Activated naive CD8-positive, alpha-beta T cell treated with anti-CD3 and anti-CD28 coated beads, Interleukin-2, amount 50 U/mL, for 24 hours (primary cell): Measurements from ENCODE around the gene CDR2L.

Experiments
- ATAC-seq: fragments of 150-1000 bp; cut with Tn5 transposase; one replicate; pipeline ENCODE4 v1.10.0; 2021
- DNase-seq: peaks from one replicate; pipeline ENCODE4 v3.0.0; 2021
- H3K27ac Mint-ChIP-seq: one replicate; pipeline ENCODE4 v1.8.0; 2021; ENCODE audit warnings: mild to moderate bottlenecking, mixed read lengths
- H3K27me3 Mint-ChIP-seq: one replicate; pipeline ENCODE4 v1.8.0; 2021; ENCODE audit warnings: mixed read lengths
- H3K36me3 Mint-ChIP-seq: one replicate; pipeline ENCODE4 v1.8.0; 2021; ENCODE audit warnings: low read depth, mixed read lengths
- H3K4me1 Mint-ChIP-seq: one replicate; pipeline ENCODE4 v1.8.0; 2021; ENCODE audit warnings: mixed read lengths
- H3K4me3 Mint-ChIP-seq: one replicate; pipeline ENCODE4 v1.8.0; 2021; ENCODE audit warnings: mild to moderate bottlenecking, moderate library complexity, mixed read lengths
- H3K9me3 Mint-ChIP-seq: one replicate; pipeline ENCODE4 v1.8.0; 2021; ENCODE audit warnings: mixed read lengths

The CDR2L gene

DNA sequence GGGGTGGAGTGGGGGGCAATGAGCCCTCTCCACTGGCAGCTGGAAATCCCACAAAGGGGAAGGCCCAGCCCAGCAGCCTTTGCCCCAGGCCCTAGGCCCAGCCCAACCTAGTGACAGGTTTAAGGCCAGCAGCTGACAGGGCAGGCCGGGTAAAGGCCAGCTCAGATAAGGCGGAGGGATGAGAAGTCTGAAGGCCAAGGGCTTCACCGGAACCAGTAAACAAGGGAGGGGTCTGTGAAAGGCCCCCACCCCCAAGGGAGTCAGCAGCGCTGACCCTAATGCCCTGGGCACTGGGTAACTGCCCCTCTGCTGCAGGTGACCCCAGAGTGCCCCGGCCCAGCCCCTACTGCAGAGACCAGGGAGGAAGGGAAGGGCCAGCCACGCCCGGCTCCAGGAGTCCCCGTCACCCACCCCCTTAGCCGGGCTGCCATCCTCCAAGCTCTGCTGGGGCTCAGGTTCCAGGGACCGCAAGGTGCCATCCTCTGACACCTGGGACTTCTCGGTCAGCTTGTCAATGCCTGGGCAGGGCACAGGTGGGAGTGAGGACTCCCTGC, 34.2 kb upstream of the CDR2L start:
- ATAC-seq (no peak), DNase-seq (no peak)
- Mint-ChIP-seq H3K4me1 (no peaks in the 10 kb centered on the region), H3K36me3 (no peaks in the 10 kb centered on the region), H3K27me3 (no peaks in the 10 kb centered on the region), H3K9me3 (no peaks in the 10 kb centered on the region), H3K4me3 (no peak overlapping the region), H3K27ac (no peak overlapping the region)

DNA sequence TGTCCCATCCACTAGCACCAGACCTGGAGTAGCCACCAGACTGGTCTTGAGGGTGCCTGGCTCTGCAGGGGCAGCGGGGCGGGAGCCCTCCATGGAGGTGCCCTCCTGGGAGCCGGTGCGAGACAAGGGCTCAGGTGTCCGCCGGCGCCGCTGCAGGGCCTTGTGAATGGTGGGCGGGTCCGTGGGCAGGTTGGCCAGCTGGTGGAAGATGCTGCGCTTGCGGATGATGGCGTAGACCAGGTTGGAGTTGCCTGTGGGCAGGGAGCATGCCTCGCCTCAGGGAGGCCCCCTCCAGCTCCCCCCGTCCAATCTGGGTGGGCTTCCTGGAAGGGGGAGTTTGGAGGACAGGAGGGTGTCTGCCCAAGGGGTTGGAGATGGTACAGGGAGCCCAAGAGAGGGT, 33.3 kb upstream of the CDR2L start:
- DNase-seq, result no peak
- Mint-ChIP-seq H3K4me1 (no peaks in the 10 kb centered on the region), H3K27ac (no peak overlapping the region), H3K27me3 (no peaks in the 10 kb centered on the region), H3K9me3 (no peaks in the 10 kb centered on the region), H3K4me3 (no peak overlapping the region), H3K36me3 (no peaks in the 10 kb centered on the region)
- no peak for ATAC-seq

DNA sequence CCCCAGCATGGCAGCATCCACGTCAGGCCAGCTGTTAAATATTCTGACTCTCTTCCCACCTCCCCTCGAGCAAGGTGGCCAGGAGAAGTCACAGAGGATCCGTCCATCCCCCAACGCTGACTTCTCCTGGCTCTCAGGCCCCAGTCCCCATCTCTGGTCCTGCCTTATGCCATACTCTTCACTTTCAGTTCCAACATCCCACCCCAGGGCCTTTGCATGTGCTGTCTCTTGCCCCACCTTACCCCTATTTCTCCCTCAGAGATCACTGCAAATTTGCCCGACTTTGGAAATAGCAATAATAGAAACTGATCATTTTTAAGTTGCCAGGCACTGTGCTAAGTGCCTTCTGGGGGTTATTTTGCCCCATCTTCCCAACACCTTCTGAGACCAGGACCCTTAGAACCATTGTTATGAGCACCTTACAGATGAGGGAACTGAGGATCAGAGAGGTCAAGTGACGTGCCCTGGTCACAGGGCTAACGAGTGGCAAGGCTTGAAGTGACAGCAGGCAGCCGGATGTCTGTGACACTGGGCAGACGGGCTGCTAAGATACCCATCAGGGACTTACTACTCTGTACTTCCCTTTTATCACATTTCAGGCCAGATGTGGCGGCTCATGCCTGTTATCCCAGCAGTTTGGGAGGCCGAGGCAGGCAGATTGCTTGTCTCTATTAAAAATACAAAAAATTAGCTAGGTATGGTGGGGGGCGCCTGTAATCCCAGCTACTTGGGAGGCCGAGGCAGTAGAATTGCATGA, 32.6 kb upstream of the CDR2L start:
- H3K36me3 Mint-ChIP-seq, result no peaks in the 10 kb centered on the region
- no peaks in the 10 kb centered on the region for H3K4me1 Mint-ChIP-seq
- no peak overlapping the region for H3K27ac Mint-ChIP-seq
- no peak overlapping the region for H3K4me3 Mint-ChIP-seq
- ATAC-seq, result no peak
- H3K9me3 Mint-ChIP-seq, result no peaks in the 10 kb centered on the region
- DNase-seq, result no peak
- no peaks in the 10 kb centered on the region for H3K27me3 Mint-ChIP-seq

DNA sequence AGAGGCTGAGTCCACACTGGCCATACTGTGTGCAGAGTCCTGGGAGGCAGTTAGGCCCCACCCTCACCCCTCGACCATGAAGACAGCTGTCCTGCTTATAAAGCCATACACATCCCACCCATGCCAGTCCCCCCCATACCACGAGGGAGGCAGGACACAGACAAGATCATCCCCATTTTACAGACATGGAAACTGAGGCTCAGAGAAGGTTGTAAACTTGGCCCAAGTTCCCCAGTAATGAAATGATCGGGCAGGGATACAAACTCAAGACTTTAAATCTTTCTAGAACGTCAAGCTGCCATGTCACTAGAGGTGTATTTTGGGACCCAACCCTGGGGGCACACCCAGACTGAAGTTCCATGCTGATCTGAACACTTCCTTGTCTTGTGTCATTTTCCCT, 31.3 kb upstream of the CDR2L start:
- DNase-seq, result no peak
- no peaks in the 10 kb centered on the region for H3K9me3 Mint-ChIP-seq
- H3K4me3 Mint-ChIP-seq, result no peak overlapping the region
- H3K27ac Mint-ChIP-seq, result no peak overlapping the region
- H3K4me1 Mint-ChIP-seq, result peaks cover 3% of the 10 kb centered on the region
- no peaks in the 10 kb centered on the region for H3K36me3 Mint-ChIP-seq
- H3K27me3 Mint-ChIP-seq, result no peaks in the 10 kb centered on the region
- ATAC-seq, result no peak

DNA sequence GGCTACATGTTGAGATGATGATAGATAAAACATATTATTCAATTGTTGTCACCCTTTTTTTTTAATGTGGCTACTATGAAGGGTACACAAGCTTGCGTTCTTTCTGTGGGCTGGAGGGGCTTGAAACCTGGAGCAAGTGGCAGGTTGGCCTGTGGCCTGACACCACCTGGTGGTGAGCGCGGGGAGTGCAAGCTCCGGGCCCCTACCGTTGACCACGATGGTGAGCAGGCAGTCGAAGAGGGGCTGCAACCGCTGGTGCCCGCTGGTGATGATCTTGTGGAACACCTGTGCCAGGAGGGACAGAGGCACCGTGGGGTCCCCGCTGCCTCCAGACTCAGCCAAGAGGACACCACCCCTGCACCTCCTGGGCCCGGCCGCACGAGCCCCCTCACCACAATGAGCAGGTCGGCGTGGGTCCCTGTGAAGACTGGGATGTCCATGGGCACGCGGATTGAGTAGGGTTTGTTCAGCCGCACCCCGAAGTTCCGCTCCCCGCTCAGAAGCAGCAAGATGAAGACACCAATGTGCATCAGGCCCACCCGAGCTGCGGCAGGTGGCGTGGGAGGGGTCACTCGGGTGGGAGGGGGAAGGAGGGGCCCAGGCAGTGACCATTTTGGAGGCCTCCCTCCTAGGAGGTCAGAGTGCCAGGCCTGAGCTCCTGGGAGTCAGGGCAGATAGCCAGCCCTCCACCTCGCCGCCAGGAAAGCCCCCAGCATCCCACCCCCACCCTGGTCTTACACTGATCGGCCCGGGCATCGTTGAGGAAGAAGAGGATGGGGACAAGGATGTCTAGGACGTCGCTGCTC, 29.3 kb upstream of the CDR2L start:
- H3K9me3 Mint-ChIP-seq, result no peaks in the 10 kb centered on the region
- H3K27me3 Mint-ChIP-seq, result no peaks in the 10 kb centered on the region
- peaks cover 5% of the 10 kb centered on the region for H3K4me1 Mint-ChIP-seq
- DNase-seq (peak; percentile 90), ATAC-seq (peak; percentile 57)
- H3K27ac Mint-ChIP-seq, result no peak overlapping the region
- no peak overlapping the region for H3K4me3 Mint-ChIP-seq
- H3K36me3 Mint-ChIP-seq, result no peaks in the 10 kb centered on the region

DNA sequence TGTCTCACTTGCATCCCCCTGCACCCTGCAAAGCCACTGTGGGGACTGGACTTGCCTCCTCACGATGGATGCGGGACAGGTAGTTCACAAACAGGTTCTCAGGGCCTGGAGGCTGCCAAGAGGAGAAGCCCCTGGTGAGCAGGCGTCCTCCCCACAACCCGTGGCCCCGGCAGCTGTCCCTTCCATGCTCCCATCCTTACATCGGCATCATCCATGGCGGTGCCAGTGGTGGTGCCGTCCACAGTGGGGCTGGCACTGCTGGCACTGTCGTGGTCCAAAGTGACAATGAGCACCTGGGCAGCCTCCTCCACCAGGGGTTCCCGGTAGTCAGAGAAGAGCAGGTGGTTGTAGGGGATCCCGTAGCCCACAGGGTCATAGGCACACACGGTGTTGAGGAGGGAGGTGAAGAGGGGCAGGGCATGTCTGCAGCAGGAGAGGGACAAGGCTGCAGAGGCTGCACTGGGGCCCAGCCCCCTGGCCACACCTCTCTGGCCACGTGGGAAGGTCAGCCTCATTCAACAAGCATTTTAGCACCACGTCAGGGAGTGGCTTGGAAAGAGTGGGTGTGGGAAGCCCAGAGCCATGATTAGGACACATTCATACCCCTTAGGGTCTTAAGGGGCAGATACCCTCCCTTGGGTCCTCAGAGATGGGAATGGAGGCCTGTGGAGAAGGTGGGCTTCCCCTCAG, 27.5 kb upstream of the CDR2L start:
- no peak for ATAC-seq
- Mint-ChIP-seq H3K27ac (no peak overlapping the region), H3K27me3 (no peaks in the 10 kb centered on the region), H3K4me1 (peaks cover 5% of the 10 kb centered on the region), H3K9me3 (no peaks in the 10 kb centered on the region), H3K36me3 (no peaks in the 10 kb centered on the region), H3K4me3 (no peak overlapping the region)
- no peak for DNase-seq

DNA sequence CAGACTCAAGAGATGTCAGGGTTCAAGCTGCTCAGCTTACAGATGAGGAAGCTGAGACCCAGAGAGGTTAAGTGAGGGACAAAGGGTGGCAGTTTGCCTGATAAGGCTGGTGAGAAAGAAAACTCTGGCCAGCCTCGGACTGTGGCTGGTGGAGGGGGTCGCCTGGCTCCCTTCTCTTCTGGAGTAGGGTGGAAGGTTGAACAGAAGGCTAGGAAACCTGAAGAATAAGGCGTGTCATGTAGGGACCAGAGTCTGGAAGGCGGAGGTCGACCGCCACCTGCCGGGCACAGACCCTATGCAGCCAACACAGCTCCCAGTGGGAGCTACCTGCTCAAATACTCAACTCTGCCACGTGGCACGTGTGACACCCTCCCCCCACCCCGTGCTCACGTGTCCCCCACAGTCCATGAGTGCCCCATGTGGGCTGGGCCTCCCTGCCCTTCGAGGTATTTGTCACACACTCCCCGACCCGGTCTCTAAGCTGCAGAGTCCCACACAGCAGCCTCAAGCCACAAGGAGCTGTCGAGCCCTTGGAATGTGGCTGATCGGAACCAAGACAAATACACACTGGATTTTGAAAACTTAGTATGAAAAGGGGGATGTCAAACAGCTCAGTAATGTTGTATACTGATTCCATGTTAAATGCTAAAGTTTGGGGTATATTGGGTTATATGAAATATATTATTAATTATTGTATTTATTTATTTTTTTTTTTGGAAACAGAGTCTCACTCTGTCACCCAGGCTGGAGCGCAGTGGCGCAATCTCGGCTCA, 26.7 kb upstream of the CDR2L start:
- DNase-seq (peak; percentile 59), ATAC-seq (peak; percentile 39)
- H3K27ac Mint-ChIP-seq, result peak overlapping the region; percentile 53
- no peaks in the 10 kb centered on the region for H3K36me3 Mint-ChIP-seq
- H3K4me1 Mint-ChIP-seq, result peaks cover 5% of the 10 kb centered on the region
- H3K9me3 Mint-ChIP-seq, result no peaks in the 10 kb centered on the region
- H3K4me3 Mint-ChIP-seq, result no peak overlapping the region
- H3K27me3 Mint-ChIP-seq, result no peaks in the 10 kb centered on the region

DNA sequence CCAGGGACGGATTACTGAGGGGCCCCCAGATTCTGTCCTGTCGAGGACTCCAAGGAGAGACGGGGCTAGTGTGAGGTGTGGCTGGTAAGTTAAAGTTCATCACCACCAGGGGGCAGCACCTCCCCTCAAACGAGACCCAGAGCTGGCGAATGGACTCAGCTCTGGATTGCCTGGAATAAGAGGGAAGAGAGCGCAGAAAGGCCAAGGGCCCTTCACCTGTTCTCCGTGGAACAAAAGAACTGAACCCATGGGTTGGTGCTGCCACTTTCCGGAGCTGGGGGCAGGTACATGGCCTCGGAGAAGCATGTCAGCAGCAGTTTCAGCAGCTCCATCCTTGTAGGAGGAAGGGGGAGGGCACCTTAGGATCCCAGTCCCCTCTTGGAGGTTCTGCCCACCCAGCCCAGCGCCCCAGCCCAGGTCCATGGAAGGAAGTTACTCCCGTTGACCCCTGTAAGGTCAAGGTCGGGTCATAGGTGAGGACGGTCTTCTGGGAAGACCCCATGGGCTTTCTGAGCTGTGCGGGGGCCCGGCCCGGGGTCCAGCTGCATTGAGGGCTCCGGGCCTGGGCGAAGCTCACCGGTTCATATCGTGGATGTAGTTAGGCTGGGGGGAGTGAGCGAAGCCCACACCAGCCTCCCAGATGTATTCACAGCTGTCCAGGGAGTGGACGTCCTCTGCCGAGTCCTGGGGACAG, 25.6 kb upstream of the CDR2L start:
- peak; percentile 90 for DNase-seq
- H3K9me3 Mint-ChIP-seq, result no peaks in the 10 kb centered on the region
- H3K36me3 Mint-ChIP-seq, result no peaks in the 10 kb centered on the region
- no peaks in the 10 kb centered on the region for H3K27me3 Mint-ChIP-seq
- H3K27ac Mint-ChIP-seq, result no peak overlapping the region
- ATAC-seq, result peak; percentile 68
- H3K4me3 Mint-ChIP-seq, result no peak overlapping the region
- H3K4me1 Mint-ChIP-seq, result peaks cover 5% of the 10 kb centered on the region

DNA sequence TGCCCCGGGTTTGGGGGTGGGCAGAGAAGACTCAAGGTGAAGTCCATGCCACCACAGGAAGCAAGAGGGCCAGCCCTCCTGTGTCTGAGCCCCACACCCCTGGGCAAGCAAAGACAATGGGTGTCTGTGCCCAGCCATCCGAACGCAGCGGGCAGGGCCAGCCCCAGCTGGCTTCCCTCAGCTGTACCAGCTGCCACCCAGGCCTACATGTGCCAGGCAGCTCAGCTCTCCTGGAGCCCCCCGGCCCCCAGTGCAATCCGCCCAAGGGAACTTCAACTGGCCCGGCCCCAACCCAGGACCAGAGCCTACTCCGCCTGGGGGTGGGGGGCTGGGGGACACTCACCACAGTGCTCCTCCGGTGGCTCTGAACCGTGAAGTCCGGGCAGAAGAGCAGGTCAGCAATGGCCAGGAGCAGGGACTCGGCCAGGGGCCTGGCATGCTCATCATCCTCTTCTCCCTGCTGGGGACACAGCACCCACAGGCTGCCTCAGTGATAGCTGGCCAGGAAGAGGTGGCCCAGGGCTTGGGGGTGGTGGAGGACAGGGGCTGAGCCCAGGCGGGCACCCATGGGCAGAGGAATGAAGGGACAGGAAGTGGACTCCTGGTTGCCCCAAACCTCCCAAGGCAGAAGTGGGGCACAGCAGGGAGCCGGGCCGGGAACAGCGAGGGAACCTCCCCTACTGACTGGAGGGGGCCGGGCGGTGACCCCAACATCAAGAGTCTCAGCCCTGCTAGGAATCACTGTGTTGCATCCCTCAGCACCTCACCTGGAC, 24.6 kb upstream of the CDR2L start:
- Mint-ChIP-seq H3K4me3 (no peak overlapping the region), H3K27ac (no peak overlapping the region), H3K36me3 (no peaks in the 10 kb centered on the region), H3K4me1 (peaks cover 5% of the 10 kb centered on the region), H3K27me3 (no peaks in the 10 kb centered on the region), H3K9me3 (no peaks in the 10 kb centered on the region)
- DNase-seq (no peak), ATAC-seq (no peak)

DNA sequence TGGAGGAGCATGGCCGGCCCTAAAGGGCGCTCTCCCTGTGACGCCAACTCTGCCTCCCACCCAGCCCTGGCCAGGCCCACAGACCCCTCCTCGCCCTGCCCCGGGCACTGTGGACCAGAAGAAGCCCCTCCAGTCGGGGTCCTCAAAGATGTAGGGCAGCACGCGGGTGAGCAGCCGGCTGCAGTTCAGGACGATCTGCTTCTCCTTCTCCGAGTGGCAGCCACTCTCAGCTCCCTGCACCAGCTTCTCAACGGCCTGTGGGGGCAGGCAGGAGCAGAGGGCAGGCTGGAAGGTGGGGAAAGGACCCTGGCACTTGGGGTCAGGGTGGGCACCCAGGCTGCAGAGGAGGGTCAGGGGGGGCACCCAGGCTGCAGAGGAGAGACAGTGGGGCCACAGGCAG, 23.8 kb upstream of the CDR2L start:
- DNase-seq, result no peak
- Mint-ChIP-seq H3K27me3 (no peaks in the 10 kb centered on the region), H3K36me3 (no peaks in the 10 kb centered on the region), H3K9me3 (no peaks in the 10 kb centered on the region), H3K27ac (no peak overlapping the region), H3K4me3 (no peak overlapping the region), H3K4me1 (peaks cover 5% of the 10 kb centered on the region)
- no peak for ATAC-seq

DNA sequence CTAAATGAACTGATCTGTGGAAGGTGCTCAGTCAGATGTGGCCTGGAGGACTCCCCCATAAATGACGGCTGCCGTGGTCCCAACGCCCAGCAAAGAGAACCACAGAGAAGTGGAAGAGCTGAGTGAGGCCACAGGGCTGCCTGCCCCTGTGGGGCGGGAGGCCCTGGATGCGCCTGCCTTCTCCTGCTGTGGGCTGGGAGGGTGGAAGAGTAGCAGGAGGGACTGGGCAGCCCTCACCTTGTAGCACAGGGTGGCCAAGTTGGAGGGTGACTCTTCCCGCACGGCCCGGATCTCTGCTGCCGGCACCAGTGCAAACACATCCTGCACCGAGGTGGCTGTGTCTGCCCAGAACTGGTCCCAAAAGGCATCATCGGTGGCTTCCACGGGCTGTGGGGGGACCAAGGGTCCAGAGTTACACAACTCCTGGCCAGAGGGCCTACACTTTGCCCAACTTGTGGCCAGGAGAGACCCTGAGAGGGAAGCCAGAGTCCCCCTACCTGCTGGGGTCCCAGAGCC, 23.1 kb upstream of the CDR2L start:
- no peak overlapping the region for H3K4me3 Mint-ChIP-seq
- no peaks in the 10 kb centered on the region for H3K9me3 Mint-ChIP-seq
- DNase-seq, result no peak
- no peak for ATAC-seq
- H3K4me1 Mint-ChIP-seq, result peaks cover 5% of the 10 kb centered on the region
- H3K27ac Mint-ChIP-seq, result no peak overlapping the region
- no peaks in the 10 kb centered on the region for H3K27me3 Mint-ChIP-seq
- H3K36me3 Mint-ChIP-seq, result no peaks in the 10 kb centered on the region

DNA sequence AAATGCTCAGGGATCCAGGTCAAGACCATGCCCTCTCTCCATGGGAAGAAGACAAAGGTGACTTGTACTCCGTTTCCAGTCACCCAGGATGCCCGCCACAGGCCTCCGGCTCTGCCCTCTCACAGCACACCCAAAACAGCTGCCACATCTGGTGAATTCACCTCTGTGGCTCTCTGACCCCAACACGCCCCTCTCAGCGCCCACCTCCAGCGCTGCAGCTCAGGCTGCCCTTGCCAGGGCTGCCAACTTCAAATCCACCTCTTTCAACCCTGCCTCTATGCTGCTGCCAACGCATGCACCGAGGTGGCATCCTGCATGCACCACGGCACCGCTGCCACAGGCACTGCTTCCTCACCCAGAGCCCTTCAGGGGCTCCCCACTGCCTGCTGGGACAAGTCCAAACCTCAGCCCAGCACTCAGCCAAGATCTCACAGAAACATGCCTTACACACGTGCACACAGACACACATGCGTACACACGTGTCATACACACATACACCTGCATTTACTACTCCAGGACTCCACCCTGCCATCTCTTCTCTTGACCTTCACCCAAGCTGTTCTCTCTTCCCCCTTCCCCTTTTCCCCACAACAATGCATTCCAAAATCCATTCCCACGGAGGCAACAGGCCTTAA, 22.3 kb upstream of the CDR2L start:
- Mint-ChIP-seq H3K36me3 (no peaks in the 10 kb centered on the region), H3K27me3 (no peaks in the 10 kb centered on the region), H3K27ac (no peak overlapping the region), H3K4me3 (no peak overlapping the region), H3K9me3 (no peaks in the 10 kb centered on the region), H3K4me1 (peaks cover 5% of the 10 kb centered on the region)
- ATAC-seq (no peak), DNase-seq (no peak)

DNA sequence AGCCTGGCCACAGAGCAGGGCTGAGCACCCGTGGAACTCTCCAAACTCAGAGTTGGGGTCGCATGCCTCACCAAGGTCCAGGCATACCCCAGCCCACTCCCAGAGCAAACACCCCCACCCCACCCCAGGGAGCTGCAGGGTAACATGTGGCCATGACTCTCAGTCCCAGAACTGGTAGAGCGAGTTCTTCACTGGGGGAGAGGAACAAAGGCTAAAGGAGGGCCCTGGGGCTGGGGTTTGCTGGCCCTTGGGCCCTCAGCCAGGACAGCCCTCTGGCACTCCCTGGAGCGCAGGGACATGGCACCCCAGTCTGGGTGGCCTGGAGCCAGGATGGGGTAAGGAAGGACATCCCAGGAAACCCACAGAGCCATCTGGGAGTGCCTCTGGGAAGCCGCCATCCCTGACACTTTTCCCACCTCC, 19.1 kb upstream of the CDR2L start:
- no peak for ATAC-seq
- Mint-ChIP-seq H3K36me3 (no peaks in the 10 kb centered on the region), H3K27me3 (peaks cover 11% of the 10 kb centered on the region), H3K4me1 (peaks cover 5% of the 10 kb centered on the region), H3K4me3 (no peak overlapping the region), H3K9me3 (no peaks in the 10 kb centered on the region), H3K27ac (no peak overlapping the region)
- no peak for DNase-seq
